ENCODE measurements around the gene TRHDE. TPM values are rescaled to one million over a fixed set of nuclear protein-coding genes. Genes with fewer than 3 reads are reported as not detected.

The TRHDE gene
- total and polyA plus RNA-seq, 9 of the 15 experiments (the other 6 are each of a cell fraction or from before 2014, with no cell fraction given), result 0.03 to 0.29 (median 0.09) TPM

- no peak overlapping the region for H3K4me3 ChIP-seq
- CTCF ChIA-PET (ENCODE audit: low intra/inter-chr PET ratio), result no interaction called here
- no peak overlapping the region for H2AFZ ChIP-seq (ENCODE audit: low read depth, low read length)
- no TSS peak for BruUV-seq (replicated peaks)
- no peak for FAIRE-seq
- H3K9me3 ChIP-seq (replicated peaks; ENCODE audit: control insufficient read depth, insufficient read depth, low read depth, low read length), result no peaks in the 10 kb centered on the region
- WGBS (ENCODE audit: insufficient coverage, low coverage, missing lambda C conversion rate), result 1% methylated on average over 3 of the region's 3 CpGs
- no peaks in the 10 kb centered on the region for H4K20me1 ChIP-seq (replicated peaks; ENCODE audit: control insufficient read depth, insufficient read depth, low read length)
- no peak for ATAC-seq
- in situ Hi-C loops (cut with MboI) (no loop called here), intact Hi-C loops (cut with micrococcal nuclease) (no loop called here)
- H3K4me2 ChIP-seq (ENCODE audit: insufficient read depth, low read length), result no peak overlapping the region
- no peak overlapping the region for H3K27ac ChIP-seq (ENCODE audit: extremely low read depth, low read depth, low read length)
- H3K9me1 ChIP-seq (ENCODE audit: control insufficient read depth, insufficient read depth, low read length), result no peaks in the 10 kb centered on the region
- H3K36me3 ChIP-seq (ENCODE audit: control insufficient read depth, insufficient read depth, low read length), result no peaks in the 10 kb centered on the region
- no peaks in the 10 kb centered on the region for H3K79me2 ChIP-seq (ENCODE audit: control insufficient read depth, insufficient read depth, low read length)
- DNase-seq (ENCODE audit: extremely low read depth in 1 of 4, low spot score in 3 of 4), result no peak
- POLR2A ChIA-PET, result no interaction called here
- H3K9ac ChIP-seq (ENCODE audit: insufficient read depth in 1 of 2, low read depth in 2 of 2, low read length in 2 of 2), result no peak overlapping the region
- TF ChIP-seq SMAD3 (CRISPR knock-in tag; conservative IDR thresholded peaks at IDR 0.05) (no peak), PHTF2 (CRISPR knock-in tag; IDR thresholded peaks at IDR 0.05) (no peak), SNRNP70 (optimal IDR thresholded peaks at IDR 0.05; ENCODE audit: low read depth, low read length) (no peak), ZNF644 (tag; IDR thresholded peaks at IDR 0.05; ENCODE audit: low read depth) (no peak), NCOA1 (IDR thresholded peaks at IDR 0.05; ENCODE audit: low read depth) (no peak), STAG1 (CRISPR knock-in tag; IDR thresholded peaks at IDR 0.05; ENCODE audit: borderline replicate concordance) (no peak), ZNF740 (CRISPR knock-in tag; IDR thresholded peaks at IDR 0.05) (no peak), ZNF740 (tag; IDR thresholded peaks at IDR 0.05) (no peak), ATF6 (CRISPR knock-in tag; IDR thresholded peaks at IDR 0.05) (no peak), HNRNPUL1 (IDR thresholded peaks at IDR 0.05; ENCODE audit: low read length) (no peak), CEBPG (CRISPR knock-in tag; IDR thresholded peaks at IDR 0.05) (no peak), CEBPG (tag; conservative IDR thresholded peaks at IDR 0.05 in 1 of 2, IDR thresholded peaks at IDR 0.05 in 1 of 2) (no peak)
- H3K27me3 ChIP-seq (ENCODE audit: control insufficient read depth in 2 of 2, insufficient read depth in 2 of 2, low read length in 2 of 2), result no peaks in the 10 kb centered on the region
- no peaks in the 10 kb centered on the region for H3K4me1 ChIP-seq (replicated peaks in 1 of 2; ENCODE audit: control insufficient read depth in 2 of 2, insufficient read depth in 2 of 2, low read length in 2 of 2)
Measured at GRCh38 chr12:72288436-72288835, 16.3 kb downstream of the TRHDE start.
